Right lobe of liver (tissue), 4 donors: ENCODE measurements around the gene PHYHD1.

Source experiments
- POLR2A ChIP-seq: fragments of 450-650 bp; IDR thresholded peaks from one replicate; pipeline ENCODE4 v1.6.1; 2017; ENCODE audit warnings: antibody characterized with exemption, mild to moderate bottlenecking
- TF ChIP-seq, protein P1 (sequence below), 4 donors: fragments of 200-600 bp in 3 of 4; fragments of 450-650 bp in 1 of 4; IDR thresholded peaks; one replicate each; pipeline versions ENCODE4 v1.5.1 to v1.8.0; 2016 to 2022; ENCODE audit warnings: antibody characterized with exemption in 4 of 4, mild to moderate bottlenecking in 2 of 4
- donor health status: DM: no; HTN: no; CAD: no.
- donor health status: DM: no; HTN: no; CAD: no.
- donor health status: DM: no; HTN: yes; CAD: no.

GRCh38 chr9:128979111-128979510, 58.3 kb downstream of the PHYHD1 start:
- TF ChIP-seq, protein P1, sequence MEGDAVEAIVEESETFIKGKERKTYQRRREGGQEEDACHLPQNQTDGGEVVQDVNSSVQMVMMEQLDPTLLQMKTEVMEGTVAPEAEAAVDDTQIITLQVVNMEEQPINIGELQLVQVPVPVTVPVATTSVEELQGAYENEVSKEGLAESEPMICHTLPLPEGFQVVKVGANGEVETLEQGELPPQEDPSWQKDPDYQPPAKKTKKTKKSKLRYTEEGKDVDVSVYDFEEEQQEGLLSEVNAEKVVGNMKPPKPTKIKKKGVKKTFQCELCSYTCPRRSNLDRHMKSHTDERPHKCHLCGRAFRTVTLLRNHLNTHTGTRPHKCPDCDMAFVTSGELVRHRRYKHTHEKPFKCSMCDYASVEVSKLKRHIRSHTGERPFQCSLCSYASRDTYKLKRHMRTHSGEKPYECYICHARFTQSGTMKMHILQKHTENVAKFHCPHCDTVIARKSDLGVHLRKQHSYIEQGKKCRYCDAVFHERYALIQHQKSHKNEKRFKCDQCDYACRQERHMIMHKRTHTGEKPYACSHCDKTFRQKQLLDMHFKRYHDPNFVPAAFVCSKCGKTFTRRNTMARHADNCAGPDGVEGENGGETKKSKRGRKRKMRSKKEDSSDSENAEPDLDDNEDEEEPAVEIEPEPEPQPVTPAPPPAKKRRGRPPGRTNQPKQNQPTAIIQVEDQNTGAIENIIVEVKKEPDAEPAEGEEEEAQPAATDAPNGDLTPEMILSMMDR (IDR thresholded peaks at IDR 0.05), result no peak
- TF ChIP-seq POLR2A, result no peak
